Effector CD8-positive, alpha-beta T cell (primary cell): ENCODE measurements around the gene ADAMTS5.

Experiments
- DNase-seq: peaks from one replicate; lab custom pipeline; 2025; lab: John Stamatoyannopoulos, UW

Gene ADAMTS5

GRCh38 chr21:26948194-26948593 lies 18.7 kb downstream of the ADAMTS5 start:
- DNase-seq, result no peak

GRCh38 chr21:26946744-26947446 lies 20.0 kb downstream of the ADAMTS5 start:
- no peak for DNase-seq

- no peak for DNase-seq
Measured at GRCh38 chr21:26945916-26946675, 20.8 kb downstream of the ADAMTS5 start.

- no peak for DNase-seq
Measured at GRCh38 chr21:26943921-26944320, 23.0 kb downstream of the ADAMTS5 start.

GRCh38 chr21:26941421-26941820 lies 25.5 kb downstream of the ADAMTS5 start:
- DNase-seq, result no peak

- no peak for DNase-seq
Measured at GRCh38 chr21:26939601-26940111, 27.2 kb downstream of the ADAMTS5 start.

- no peak for DNase-seq
Measured at GRCh38 chr21:26936641-26937040, 30.2 kb downstream of the ADAMTS5 start.

GRCh38 chr21:26935977-26936376 lies 30.9 kb downstream of the ADAMTS5 start:
- no peak for DNase-seq

GRCh38 chr21:26934383-26934782 lies 32.5 kb downstream of the ADAMTS5 start:
- no peak for DNase-seq

- DNase-seq, result no peak
Measured at GRCh38 chr21:26933448-26933847, 33.4 kb downstream of the ADAMTS5 start.

GRCh38 chr21:26925636-26926035 lies 41.3 kb downstream of the ADAMTS5 start:
- no peak for DNase-seq

GRCh38 chr21:26925122-26925521 lies 41.8 kb downstream of the ADAMTS5 start:
- no peak for DNase-seq

- DNase-seq, result no peak
Measured at GRCh38 chr21:26923986-26924385, 42.9 kb downstream of the ADAMTS5 start.

- no peak for DNase-seq
Measured at GRCh38 chr21:26920055-26920454, 46.8 kb downstream of the ADAMTS5 start.

GRCh38 chr21:26918323-26919079 lies 48.4 kb downstream of the ADAMTS5 start:
- no peak for DNase-seq

GRCh38 chr21:26916799-26917198 lies 50.1 kb downstream of the ADAMTS5 start:
- DNase-seq, result no peak

- no peak for DNase-seq
Measured at GRCh38 chr21:26914557-26914956, 52.3 kb downstream of the ADAMTS5 start.

GRCh38 chr21:26912466-26912865 lies 54.4 kb downstream of the ADAMTS5 start:
- no peak for DNase-seq

- no peak for DNase-seq
Measured at GRCh38 chr21:26909972-26910371, 56.9 kb downstream of the ADAMTS5 start.

- no peak for DNase-seq
Measured at GRCh38 chr21:26900980-26901379, 65.9 kb downstream of the ADAMTS5 start.

GRCh38 chr21:26892151-26892550 lies 74.7 kb downstream of the ADAMTS5 start:
- no peak for DNase-seq

- DNase-seq, result no peak
Measured at GRCh38 chr21:26888931-26889330, 78.0 kb downstream of the ADAMTS5 start.
